HG03045 (cell line): ENCODE results near the gene NAP1L4.

Experiments used
- ATAC-seq: cut with Tn5 transposase; IDR thresholded peaks from one replicate; pipeline ENCODE4 v1.9.1; 2021; ENCODE audit warnings: mild to moderate bottlenecking, moderate library complexity; ENCODE audit not compliant: unreplicated experiment

NAP1L4 gene

GRCh38 chr11:2994336-2994730 lies 2.2 kb upstream of the NAP1L4 start:
- ATAC-seq: no peak

- no peak for ATAC-seq
Observed at GRCh38 chr11:2992997-2993325, 832 bp upstream of the NAP1L4 start.

DNA sequence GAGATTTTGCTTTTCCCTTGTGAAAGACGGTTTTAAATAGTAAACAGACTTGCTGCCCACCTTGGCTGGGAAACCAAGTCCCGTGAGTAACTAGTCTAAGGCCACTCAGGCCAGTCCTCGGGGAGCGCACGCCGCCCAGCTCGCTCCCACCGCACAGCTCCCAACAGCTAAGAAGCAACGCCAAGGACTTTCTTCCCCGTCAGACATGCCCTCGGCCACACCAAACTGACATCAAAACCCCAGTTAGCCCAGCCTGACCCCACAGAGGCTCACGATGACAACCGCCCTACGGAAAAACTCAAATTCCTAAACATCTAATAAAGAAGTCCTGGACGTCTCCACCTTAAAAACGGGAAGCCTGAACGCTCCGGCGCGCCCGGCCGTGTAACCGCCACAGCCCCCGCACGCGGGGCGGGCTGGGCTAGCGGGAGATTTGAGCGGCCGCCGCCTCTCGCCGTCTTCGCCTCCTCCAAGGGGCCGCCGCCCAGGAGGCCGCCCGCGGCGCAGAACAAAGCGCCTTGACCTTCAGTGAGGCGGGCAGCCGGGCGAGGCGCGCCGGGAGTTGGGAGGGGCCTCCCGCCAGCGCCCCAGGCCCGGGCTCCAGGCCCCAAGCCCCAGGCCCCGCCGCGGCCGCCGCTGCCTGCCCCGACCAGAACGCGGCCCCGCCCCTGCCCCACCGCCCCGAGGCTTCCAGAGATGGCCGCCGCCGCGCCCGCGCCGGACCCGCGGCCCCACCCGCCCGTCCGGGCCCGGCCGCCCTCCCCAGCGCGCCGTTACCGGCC lies 486 bp downstream of the NAP1L4 start:
- peak; percentile 42 for ATAC-seq

DNA sequence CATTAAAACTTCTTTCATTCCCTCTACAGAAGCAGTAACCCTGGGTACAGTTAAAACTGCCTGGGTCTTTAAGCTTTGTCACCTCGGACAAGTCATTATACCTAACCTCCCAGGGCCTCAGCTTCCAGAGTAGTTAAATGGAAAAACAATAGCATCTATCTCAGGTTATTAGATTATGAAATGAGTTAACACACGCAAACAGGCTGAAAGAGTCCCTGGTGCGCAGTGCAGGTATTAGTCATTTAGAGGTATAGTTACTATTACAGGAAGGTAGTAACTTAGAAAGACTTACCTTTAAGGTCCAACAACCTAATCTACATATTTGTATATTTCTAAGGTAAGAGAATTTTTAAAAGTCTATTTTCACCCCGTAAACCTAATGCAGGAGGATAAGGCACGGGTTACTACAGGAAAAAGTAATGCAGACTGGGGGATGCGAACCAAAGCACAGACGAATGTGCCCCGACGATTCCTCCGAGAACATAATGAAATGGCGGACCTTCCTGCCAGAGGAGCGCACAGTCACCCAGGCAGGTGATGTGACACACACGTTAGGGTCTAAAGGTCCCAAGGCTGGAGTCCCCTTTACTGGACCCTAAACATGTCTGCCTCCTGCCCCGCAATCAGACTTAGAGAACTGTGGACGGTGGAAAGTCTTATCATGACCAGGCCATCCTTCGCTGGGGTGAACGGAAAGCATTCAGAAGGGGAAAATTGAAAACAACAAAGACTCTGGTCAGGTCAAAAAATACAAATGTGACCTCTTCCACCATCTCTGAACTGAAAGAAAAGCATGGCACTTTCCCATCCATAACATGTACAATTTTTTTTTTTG lies 1.3 kb downstream of the NAP1L4 start:
- no peak for ATAC-seq

GRCh38 chr11:2989551-2989950 lies 2.6 kb downstream of the NAP1L4 start:
- ATAC-seq: no peak

- no peak for ATAC-seq
Observed at GRCh38 chr11:2989006-2989405, 3.1 kb downstream of the NAP1L4 start.

GRCh38 chr11:2987881-2988861 lies 4.0 kb downstream of the NAP1L4 start:
- no peak for ATAC-seq

DNA sequence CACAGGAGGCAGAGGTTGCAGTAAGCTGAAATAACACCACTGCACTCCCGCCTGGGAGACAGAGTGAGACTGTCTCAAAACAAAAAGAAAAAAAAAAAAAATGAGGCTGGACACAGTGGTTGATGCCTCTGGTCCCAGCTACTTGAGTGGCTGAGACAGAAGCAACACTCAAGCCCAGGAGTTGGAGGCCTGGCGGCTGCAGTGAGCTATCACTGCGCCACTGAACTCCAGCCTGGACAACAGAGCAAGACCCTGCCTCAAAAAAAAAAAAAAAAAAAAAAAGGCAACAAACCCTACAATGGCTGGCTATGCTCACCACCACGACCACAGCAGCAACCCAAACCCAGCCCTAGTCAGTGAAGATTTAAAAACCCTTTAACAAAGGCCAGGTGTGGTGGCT lies 8.2 kb downstream of the NAP1L4 start:
- ATAC-seq: no peak

DNA sequence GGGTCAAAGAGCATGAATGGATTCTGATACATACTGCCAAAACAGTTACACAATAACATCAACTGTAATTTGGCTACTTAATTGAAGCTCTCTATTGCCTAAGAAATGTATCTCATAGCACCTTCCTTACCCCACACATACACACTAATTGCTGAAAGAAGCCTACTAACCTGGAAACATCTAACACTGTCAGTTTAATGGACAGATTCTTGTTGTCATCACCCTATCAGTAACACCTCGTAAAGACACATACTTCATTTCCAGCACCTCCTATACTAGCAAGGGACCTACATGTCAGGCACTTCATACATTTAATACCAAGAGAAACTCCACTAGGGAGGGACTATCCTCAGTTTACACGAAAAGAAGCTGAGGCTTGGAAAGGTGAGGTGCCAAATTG lies 9.9 kb downstream of the NAP1L4 start:
- no peak for ATAC-seq

- no peak for ATAC-seq
Observed at GRCh38 chr11:2981130-2981529, 11.0 kb downstream of the NAP1L4 start.

DNA sequence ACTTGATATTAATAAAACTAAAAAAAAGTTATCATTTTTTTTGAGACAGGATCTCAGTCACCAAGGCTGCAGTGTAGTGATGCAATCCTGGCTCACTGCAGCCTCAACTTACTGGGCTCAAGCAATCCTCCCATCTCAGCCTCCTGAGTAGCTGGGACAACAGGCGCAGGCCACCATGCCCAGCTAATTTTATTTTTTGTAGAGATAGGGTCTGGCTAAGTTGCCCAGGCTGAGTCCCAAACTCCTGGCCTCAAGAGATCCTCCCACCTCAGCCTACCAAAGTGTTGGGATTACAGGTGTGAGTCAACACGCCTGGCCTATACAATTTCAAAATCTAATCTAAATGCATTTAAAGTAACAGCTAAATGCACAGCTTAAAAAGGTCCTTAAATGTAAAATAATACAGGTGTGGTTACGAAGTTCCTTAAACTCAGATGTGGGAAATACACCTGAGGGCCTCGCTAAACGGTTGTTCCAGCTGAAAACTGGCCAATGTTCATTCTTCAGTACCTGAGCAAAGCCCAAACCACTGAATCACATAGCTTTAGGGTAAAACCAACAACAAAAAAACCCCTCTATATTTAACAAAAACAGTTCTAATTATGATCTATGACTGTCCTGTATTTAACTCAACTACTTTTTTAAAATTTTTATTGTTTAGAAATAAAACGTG lies 11.8 kb downstream of the NAP1L4 start:
- ATAC-seq: no peak

- ATAC-seq: no peak
Observed at GRCh38 chr11:2977113-2977512, 15.0 kb downstream of the NAP1L4 start.

DNA sequence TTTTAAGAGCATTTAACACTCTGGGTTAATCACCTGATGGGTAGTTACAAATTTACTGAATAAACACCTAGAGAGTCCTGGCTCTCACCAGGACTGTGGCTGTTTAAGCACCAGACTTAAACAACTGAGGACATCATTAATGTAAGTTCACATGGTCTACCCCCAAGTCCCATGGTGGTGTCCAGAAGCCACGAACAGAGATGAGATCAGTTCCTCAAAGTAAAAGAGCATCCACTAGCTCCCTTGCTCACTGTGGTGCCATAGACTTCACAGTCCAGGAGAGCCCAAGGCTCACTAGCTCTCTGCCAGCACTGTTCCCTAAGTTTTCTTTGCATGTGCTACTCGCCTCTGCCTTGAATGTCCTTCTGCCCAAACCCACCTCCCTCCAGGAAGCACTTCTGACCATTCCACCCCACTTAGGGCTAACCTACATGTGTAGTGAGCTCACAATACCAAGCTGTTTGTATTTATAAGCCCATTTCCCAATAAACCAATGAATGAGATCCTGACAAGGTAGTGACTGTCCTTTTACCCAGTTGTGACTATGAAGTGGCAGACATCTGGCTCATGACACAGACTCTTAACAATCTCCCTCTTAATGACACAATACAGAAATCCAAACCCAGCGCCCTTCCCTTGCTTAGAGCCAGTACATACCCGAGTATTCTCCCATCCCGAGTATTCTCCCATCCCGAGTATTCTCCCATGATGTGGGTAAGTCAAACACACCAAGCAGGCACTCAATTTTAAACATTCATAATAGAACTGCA lies 15.7 kb downstream of the NAP1L4 start:
- ATAC-seq: no peak

DNA sequence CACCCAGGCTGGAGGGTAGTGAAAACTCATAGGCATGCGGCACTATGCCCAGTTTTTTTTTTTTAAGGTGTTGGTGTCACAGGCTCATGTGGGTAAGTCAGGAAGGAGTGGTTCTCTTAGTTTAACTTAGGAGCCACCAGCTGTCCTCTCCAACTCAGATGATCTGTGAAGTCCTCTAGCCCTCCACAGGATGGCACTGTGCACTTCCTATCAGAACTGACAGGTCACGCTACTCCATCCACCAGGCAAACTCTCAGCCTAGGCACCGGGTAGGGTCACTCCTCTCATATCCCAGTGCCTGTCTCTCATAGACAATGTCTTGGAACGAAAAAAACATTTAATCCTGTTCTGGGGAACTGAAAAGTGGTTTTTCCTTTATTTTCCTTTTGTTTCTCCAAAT lies 16.5 kb downstream of the NAP1L4 start:
- no peak for ATAC-seq

- no peak for ATAC-seq
Observed at GRCh38 chr11:2974272-2974671, 17.9 kb downstream of the NAP1L4 start.

- no peak for ATAC-seq
Observed at GRCh38 chr11:2968341-2968900, 23.7 kb downstream of the NAP1L4 start.

GRCh38 chr11:2964782-2965181 lies 27.3 kb downstream of the NAP1L4 start:
- ATAC-seq: no peak

GRCh38 chr11:2963761-2964160 lies 28.4 kb downstream of the NAP1L4 start:
- no peak for ATAC-seq

DNA sequence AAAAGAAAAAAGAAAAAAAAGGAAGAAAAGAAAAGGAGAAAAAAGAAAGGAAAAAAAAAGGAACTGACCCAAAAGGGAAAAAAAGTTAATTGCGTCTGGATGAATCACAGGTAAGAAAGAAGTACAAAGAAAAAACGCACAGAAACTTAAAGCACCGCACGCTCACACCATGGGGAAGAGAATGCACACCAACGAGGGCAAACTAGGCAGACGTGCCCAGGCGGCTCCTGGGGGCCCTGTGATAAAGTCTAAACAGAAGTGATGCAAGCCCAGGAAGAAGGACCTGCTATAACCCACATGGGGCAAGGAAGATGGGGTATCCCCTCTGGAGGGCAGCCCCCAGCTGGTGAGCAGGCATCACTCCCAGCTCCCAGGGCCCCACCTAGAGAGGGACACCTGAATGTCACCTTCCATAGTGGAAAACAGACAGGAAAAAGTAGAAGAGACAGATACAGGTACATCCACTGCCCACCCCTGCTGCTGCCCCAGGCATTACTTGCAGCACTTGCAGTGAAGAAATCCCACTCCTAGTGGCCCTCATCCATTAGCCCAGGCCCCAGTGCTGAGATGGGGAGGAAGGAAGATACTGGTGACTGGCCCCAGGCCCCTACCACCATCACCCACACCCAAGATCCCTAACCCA lies 28.9 kb downstream of the NAP1L4 start:
- ATAC-seq: no peak
